GM18517 (cell line): Measurements from ENCODE around the gene SLC38A8.

Source experiments
- ATAC-seq: cut with Tn5 transposase; IDR thresholded peaks from one replicate; pipeline ENCODE4 v1.9.1; 2021; ENCODE audit warnings: mild to moderate bottlenecking, moderate library complexity; ENCODE audit not compliant: unreplicated experiment

Gene SLC38A8

DNA sequence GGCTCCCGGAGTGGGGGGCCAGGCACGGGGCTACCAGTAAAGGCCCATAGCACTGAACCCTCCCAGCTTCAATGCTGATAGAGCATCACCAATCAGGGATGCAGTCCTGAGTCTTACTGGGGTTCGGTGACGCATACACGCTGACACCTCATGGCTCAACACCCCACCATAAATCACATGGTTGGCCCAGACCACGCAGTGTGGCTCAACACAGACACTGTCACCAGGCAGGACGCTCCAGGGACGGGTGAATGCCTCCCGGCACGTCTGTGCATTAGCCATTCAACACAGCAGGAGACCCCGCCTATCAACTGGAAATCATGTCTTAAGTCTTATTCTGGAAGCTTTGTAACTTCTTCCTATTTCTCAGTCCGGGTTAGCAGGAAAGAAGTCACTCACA lies 39.6 kb downstream of the SLC38A8 start:
- ATAC-seq = no peak

- ATAC-seq = no peak
Observed at GRCh38 chr16:84001726-84002125, 40.9 kb downstream of the SLC38A8 start.

DNA sequence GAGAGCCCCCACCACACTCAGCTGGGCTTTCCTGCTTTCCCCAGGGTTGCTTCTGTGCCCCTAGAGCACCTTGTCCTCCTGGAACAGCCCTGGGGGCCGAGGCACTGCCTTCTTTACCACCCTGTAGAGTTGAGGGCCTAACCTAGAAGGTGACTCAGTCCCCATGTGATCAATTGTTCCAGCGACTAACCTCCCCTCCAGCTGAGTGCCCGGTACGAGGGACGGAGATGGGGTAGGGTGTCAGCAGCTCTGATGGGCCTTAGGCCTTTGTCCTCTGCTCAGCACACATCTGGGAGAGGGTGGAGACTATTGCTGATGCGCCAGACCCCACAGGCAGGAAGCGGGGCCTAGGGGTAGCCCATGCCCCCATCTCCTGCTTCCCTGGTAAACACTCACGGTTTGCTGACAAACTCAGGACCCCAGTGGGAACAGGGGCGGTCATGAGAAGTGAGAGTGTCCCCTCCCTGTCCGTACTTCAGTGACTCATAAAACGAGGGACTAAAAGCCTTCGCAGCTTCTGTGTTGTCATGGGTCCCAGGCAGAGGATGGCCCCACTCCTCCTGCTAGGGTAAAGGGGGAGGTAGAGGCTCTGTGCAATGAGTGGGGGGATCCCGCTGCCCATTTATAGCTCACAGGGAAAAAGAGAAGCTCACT lies 41.5 kb downstream of the SLC38A8 start:
- no peak for ATAC-seq

DNA sequence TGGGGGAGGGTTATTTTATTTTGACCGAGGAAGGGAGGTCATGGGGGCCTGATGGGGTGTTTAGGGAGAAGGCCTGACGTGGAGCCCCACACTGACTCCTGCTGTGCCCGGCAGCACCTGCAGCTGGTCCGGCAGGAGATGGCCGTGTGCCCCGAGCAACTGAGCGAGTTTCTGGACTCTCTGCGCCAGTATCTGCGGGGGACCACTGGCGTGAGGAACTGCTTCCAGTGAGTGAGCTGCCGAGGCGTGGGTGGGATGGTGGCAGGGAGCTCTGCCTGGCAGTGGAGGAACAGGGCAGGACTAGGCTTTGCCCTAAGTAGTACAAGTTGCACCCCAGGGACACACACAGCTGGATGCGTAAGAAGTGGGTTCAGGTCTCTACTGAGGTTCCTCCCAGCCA lies 44.5 kb downstream of the SLC38A8 start:
- ATAC-seq = no peak

DNA sequence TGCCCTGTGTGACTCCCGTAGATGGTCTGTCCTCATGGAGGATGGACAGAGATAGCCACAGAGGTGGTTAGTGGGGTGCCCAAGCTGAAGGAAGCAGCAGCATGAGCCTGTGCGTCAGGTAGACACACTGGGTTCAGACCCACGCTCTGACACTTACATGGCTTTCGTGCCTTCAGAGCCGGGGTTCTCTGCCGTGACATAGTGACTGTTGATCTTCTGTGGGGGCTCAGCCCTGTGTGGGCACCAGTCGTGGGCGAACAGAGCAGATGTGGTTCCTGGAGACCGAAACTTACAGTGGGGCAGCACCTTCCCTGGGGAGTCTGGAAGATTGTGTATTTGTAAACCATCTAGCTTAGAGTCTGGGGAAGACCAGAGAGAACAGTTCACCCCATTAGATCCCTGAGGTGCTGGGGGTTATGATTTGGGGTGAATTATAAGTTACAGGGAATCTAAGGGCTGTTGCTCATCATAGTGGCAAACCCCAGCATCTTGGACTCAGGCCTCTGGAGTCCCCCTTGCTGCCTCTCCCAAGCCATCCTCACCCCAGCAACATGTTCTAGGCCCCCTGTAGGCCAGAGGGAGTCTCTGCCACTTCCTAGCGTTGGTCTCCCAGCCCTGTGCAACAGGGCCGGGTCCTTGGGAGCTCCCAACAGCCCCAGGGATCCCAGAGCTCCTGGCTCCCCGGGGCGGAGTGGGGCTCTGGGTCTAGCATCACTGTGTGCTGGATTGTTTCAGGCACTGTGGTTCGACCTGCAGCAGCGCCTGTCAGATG lies 45.9 kb downstream of the SLC38A8 start:
- ATAC-seq = no peak

DNA sequence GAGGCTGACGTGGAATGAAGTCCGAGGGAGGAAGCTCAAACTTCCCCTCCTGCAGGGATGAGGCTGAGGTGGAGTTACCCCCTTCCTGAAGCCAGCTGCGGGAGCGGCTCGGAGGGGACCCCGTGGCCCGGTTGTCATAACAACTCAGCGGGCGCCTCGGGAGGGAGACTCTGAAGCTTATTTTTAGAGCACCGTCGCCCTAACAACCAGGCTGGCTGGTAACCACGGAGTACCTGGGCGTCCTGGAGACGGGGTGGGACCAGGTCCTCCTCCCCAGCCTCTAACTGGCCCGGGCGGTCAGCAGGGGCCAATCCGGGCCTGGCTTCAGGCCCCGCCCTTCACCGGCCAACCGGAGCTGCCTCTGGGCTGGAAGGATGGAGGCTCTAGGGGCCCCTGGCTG lies 46.8 kb downstream of the SLC38A8 start:
- no peak for ATAC-seq

GRCh38 chr16:83994703-83995102 lies 47.9 kb downstream of the SLC38A8 start:
- ATAC-seq = no peak

- no peak for ATAC-seq
Observed at GRCh38 chr16:83994087-83994486, 48.5 kb downstream of the SLC38A8 start.

DNA sequence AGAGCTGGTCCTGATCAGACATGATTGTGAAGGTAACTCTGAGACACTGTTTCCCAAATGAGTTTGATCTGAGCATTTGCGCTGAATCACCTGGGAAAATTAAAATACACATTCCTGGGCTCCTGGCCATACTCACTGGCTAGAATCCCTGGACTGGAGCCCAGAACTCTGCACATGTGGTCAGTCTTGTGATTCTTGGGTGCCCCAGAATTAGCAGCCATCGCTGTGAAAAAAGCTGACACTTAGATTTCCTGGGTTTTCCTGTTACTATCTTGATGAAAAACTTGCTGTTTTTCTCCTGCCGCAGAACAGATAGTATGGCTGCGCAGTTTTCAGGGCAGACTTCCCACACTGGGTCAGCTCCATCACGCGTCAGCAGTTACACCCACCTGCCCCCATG lies 50.0 kb downstream of the SLC38A8 start:
- no peak for ATAC-seq

- ATAC-seq = no peak
Observed at GRCh38 chr16:83990492-83990891, 52.1 kb downstream of the SLC38A8 start.

GRCh38 chr16:83989300-83989699 lies 53.3 kb downstream of the SLC38A8 start:
- ATAC-seq = no peak

- ATAC-seq = no peak
Observed at GRCh38 chr16:83983491-83983890, 59.1 kb downstream of the SLC38A8 start.

GRCh38 chr16:83981799-83982198 lies 60.8 kb downstream of the SLC38A8 start:
- no peak for ATAC-seq

DNA sequence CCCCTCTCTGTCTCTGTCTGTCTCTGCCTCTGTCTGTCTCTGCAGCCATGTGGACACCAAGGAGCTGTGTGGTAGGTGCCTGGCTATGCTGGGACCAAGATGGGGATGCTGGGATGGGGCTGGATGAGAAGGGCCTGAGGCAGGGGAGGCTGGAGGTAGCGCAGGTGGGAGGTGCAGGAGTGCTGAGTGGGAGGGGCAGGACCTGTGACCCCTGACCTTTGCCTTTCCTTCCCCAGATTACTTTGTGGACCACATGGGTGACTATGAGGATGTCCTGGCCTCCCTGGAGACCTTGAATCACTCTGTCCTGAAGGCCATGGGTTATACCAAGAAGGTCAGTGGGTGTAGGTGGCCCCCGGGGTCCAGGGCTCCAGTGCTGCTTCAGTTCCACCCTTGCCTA lies 61.8 kb downstream of the SLC38A8 start:
- no peak for ATAC-seq

GRCh38 chr16:83979441-83979840 lies 63.2 kb downstream of the SLC38A8 start:
- ATAC-seq = no peak

DNA sequence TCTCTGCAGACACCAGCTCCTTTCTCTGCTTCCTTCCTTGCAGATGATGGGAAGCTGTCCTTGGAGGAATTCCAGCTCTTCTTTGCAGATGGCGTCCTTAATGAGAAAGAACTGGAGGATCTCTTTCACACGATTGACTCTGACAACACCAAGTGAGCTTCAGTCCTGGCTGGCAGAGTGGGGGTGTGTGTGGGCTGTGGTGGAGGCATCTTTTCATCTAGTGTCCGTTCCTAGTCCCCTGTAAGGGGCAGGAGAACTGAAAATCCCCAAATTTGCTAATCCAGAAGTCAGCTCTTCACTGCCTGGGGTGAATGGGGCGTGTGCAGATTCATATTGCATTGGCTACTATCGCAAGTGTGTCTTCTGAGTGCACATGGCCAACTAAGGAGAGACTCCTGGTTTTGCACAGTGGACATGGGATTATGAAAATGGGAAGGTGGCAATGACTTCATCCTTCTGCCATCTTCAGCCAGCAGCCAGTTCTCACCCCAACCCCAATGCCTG lies 64.1 kb downstream of the SLC38A8 start:
- ATAC-seq = no peak

DNA sequence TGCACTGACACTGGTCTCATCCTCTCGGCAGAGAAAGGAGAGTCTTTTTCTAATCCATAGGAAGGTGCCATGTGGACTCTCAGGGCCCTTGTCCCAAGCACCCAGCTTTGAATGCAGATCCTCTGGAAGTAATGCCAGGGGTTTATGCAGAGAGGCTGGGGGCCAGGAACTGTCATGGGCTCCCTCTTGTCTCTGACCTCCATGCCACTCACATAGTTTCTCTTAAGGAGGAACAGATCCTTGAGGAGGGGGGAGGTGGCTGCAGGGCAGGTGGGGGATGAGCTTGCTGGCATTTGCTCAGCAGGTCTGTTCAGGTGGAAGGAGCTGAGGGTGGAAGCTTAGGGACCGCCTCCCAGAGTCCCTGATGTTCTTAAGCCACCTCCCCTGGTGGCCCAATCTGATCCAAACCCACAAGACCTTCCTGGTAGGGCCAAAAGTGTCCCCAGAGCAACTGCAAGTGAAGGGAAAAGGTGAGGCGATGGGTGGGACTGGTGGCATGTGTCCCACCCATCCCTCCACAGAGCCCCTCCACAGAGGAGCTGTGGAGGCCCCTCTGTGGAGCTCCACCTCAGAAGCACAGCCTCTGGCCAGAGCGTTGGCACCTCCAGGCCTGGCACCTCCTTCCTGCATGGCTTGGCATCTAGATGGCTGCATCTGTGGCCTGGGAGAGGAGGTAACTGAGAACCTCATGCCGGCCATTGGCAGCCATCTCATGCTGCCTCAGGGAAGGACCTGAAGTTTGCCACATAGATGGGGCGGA lies 65.4 kb downstream of the SLC38A8 start:
- ATAC-seq = no peak

DNA sequence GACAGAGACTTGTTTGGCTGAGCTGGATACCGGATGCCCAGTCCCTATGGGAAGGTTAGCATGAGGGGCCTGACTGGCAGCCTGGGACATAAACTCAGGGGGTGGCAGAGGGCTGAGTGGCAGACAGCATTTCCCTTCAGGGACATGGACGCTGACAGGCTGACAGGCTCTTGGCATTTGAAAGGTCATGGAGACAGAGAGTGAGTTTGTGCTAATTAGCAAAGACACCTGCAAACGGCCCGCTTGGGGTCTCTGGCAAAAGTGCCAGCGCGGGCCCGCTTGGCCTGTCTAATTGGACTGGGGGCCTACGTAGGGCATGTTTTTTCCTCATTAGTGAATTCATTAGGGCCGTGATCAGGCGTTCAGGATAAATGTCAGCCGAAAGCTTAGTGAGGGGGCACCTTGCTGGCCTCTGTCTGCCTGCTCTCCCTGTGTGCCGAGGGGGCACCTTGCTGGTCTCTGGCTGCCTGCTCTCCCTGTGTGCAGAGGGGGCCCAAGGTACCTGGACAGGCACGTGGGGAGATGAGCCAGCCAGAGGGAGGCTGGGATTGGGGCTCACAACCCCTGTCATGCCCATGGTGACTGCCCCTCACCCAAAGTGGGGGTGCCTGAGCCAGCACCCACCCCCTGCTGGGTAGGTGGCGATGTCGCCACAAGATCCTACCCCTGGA lies 66.9 kb downstream of the SLC38A8 start:
- no peak for ATAC-seq

DNA sequence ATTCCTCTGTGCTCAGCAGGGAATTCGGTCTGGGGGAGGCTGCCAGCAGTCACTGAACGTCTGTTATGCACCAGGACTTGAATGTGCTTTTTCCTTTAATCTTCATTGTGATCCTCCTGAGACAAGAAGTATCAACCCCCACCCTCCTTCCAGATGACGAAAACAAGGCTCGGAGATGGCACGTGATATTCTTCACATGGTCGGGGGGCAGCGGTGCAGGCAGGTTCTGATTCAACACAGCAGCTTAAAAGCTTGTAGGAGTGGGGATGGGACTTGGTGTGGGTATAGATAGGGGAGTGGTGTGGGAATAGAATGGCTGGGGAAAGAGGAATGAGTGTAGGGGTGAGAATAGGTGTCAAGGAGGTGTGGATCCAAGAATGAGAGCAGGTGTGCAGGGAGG lies 68.1 kb downstream of the SLC38A8 start:
- ATAC-seq = no peak

DNA sequence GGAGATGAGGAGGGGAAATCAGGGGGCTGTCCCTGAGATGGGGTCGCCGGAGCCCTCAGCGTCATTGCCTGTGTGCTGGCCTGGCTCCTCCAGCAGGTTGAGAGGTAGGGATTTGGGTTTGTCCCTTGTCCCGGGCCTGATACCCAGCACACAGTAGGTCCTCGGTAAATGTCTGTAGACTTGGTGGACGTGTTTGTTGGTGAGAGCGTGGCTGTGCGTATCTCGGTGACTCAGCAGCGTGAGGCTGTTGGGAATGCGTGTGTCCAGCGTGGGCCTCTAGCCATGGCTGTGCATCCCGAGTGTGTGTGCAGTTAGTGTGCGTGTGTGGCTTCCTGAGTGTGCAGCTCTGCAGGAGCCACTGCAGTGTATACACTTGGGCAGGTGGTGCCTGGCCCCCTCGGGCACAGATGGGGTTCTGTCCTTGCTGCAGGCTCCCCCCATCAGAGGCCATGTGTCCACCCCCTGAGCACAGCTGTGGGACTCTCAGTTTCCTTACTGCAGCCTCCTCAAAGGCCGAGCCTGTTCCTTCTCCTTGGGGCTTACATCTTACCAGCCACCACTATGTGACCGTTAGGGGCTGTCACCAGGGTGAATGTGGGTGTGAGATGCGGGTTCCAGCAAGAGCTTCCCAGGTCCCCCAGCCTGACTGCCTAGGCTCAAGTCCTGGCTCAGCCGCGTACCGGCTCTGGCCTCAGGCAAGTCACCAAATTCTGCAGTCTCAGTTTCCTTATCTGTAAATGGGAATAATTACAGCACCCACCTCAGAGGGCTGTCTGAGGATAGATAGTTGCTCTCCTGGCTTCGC lies 68.8 kb downstream of the SLC38A8 start:
- ATAC-seq = no peak
